Uterus (tissue), 2 donors: ENCODE measurements around the gene GMPR2.

ENCODE experiments used
- CTCF ChIP-seq, 4 experiments: fragments of 200-600 bp in 2 of 4; fragments of 450-650 bp in 2 of 4; sonication (generic) in 2 of 4; IDR thresholded peaks; one replicate each; pipeline ENCODE4 v1.5.1; 2016 to 2019; ENCODE audit warnings: antibody characterized with exemption in 4 of 4, mild to moderate bottlenecking in 2 of 4, moderate library complexity in 1 of 4
- POLR2A ChIP-seq, 2 donors: fragments of 450-650 bp; IDR thresholded peaks; one replicate each; pipeline ENCODE4 v1.6.1; 2016; ENCODE audit warnings: antibody characterized with exemption in 2 of 2, mild to moderate bottlenecking in 1 of 2, moderate library complexity in 1 of 2

GRCh38 chr14:24267516-24267915 is 34.8 kb downstream of the GMPR2 start:
- TF ChIP-seq CTCF (IDR thresholded peaks at IDR 0.05), result no peak
- no peak for TF ChIP-seq POLR2A (IDR thresholded peaks at IDR 0.05)
